KBM-7 (cell line): ENCODE data around the gene CACNA2D1.

ENCODE experiments used
- DNase-seq: peaks from one replicate; pipeline ENCODE4 v3.0.0-alpha.2; 2015
- in situ Hi-C: fragments of 300-500 bp; cut with MboI; formaldehyde crosslinking; loops from 2 replicates; pipeline ENCODE4 v1.14.3; 2020; ENCODE audit warnings: low sequenced_read_pairs, low pct_unique_long_range_greater_than_20kb, mixed read lengths

CACNA2D1 gene

DNA sequence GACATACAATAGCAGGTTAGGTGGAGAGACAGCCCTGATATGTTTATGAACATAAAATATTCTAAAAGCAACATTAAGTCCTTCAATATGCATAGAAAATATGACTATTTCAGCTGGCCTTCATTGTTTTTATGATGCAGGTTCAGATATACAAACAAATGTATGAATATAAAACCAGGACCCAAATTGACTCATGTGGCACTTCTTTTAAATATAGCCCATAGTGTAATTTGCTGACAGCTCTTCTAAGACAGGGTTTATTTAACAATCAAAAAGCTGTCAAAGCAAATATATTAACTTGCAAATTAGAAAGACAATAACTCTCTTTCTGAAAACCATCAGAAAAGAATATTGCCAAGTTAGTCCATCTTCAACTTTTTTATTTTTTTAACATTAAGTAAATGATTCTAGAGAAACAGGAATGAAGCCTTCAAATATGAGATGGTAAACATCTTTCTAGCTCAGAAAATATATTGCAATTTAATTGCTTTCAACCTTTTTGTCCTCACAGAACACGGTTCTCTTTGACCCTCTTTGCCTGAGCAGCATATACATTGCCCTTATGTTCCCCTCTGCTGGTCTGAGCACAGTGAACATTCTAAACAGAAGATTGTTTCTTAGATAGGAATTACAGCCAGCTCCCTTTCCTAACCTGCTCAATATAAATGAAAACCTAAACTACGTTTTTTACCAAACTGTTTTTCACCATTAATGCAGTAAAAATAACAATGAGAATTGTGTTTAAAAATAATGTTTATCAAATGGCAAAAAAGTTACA, 82.8 kb downstream of the CACNA2D1 start:
- in situ Hi-C loops = no loop called here
- no peak for DNase-seq

DNA sequence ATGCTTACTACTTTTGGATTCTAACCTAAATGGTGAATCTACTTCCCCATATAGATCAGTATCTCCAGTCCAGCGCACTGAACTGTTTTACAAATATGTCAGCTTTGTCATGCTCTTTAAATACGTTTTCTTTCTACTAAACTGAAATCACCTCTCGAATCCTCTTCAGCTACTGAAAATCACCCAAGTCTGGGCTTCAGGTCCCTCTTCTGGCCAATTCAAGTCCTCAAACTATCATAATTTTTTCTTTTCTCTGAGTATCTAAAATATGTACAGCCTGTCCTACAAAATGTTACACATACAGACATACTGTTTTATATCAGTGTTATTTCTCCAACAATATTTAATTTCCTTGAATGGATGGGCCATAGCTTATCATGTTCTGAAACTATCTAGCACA, 84.2 kb downstream of the CACNA2D1 start:
- no peak for DNase-seq
- in situ Hi-C loops = no loop called here

DNA sequence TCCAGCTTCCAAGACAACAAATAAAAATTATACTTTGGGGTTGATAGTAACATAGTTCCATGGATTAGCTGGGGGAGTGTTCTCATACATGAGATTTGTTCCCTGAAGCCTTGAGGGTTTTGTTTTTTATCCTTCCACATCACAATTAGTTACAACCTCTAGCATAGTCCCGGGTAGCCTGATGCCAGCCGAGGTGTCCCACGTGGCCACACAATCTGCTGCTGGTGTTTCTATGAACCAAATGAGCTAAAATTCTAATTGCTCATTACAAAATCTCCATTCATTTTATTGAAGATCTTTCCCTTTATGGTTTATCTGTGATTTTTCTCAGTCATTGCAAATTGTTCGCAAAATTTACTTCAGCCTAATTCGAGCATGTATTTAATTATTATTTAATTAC, 84.7 kb downstream of the CACNA2D1 start:
- no peak for DNase-seq
- in situ Hi-C loops = no loop called here

DNA sequence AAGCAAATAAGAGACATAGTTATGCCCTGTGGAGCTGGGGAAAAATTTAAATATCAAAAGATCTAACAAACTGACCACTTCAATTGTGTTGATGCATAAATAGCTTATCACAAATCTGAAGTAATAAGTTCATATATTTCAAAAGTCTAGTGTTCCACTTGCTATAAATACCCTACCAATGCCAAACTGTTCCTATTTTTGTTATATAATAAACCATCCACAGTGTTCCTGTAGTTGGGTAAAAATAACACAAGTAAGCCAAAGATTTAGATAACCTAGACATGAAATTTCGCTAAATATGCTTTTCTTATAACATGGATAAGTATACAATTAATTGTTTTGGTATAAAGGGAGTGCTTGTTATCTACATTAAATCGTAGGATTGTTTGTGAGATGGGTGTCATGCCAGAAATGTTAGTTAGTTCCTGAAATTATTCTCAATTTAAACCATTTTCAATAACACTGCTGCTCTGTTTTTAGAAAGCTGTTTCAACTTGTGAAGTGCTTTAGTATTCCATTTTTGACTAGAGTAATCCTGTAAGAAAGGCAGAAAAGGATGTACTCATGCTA, 85.5 kb downstream of the CACNA2D1 start:
- in situ Hi-C loops = no loop called here

DNA sequence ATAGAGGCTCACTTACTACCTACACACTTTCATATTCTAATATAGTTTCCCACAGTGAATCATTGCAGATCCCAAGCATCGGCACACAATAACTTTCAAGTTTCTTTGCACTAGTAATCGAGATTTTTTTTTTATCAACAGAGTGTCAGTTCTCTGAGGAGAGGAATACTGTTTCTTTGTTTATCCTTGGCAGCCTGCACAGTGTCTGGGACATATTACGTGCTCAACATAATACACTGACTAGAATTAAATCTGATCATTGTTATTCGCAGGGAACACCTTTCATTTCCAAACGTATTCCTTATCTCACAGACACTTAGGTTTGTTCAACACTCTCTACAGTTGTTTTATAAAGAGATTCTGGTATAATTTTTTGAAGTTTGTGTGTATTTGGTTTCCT, 95.3 kb downstream of the CACNA2D1 start:
- DNase-seq = no peak
- in situ Hi-C loops = no loop called here

More for the DNA sequence above, 85.5 kb downstream of the CACNA2D1 start:
- no peak for DNase-seq

DNA sequence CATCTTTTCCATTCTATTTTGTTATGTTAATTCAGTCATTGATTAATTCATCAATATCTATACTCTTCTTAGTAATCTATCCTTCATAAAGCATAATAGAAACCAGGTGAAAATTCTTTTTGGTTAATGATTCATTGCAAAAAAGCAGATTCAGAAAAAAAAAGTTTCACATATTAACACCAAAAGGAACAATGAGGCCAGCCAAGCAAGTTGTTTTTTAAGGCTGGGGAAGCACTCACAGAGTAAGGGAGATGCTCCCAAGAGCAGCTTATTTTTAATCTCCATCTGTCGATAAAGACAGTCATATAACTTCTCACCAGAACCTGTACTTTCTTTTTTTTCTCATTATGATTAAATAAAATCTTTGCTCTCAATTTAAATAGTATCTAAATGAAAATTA, 95.8 kb downstream of the CACNA2D1 start:
- in situ Hi-C loops = no loop called here
- DNase-seq = no peak

DNA sequence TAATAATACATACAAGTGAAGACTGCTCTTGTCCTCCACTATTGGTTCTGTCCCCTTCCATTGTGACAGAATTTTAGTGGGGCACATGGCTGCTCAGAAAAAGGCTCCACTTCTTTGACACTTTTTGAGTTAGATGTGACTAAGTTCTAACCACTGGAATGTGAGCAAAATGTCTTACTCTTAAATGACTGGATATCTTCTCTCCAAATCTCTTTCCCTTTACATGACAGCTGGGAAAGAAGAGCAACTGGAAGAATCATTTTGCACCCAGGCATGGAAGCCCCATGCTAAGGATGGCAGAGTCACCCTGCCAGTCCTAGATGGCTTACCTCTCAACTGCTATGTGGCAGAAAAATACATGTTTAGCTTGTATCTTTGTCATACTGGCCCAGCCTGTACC, 97.7 kb downstream of the CACNA2D1 start:
- in situ Hi-C loops = no loop called here
- no peak for DNase-seq

DNA sequence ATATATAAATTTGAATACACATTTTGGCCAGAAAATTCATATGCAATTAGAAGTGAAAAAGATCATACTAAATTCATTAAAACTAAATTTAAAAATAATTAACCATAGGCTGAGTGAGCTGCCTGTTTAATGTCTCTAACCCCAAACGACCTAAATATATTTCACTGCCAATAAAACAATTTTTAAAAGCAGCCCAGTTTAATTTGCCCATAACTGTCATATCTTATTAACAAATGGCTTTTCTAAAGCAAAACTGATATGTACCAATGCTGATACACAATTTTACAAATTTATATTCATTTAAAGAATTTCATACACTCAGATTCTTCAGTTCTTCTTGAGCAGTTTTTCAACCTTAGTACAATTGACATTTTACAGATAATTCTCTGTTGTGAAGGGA, 99.9 kb downstream of the CACNA2D1 start:
- no peak for DNase-seq
- in situ Hi-C loops = no loop called here

DNA sequence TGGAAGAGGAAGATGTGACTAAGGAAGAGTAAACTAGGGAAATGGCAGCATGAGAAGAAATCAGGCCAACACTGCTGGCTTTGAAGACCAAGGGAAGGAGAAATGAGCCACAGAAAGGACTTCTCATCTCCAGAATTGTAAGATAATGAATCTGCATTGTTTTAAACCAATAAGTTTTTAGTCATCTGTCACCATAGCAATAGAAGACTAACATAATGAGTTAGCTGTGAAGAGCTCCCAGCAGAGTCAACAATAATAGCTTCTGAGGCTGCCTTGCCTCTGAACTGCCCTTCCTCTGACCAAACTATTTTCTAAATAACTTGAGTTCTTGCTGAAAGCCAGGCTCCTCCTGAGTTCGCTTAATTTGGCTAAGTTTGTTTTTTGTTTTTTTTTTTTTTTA, 103.6 kb downstream of the CACNA2D1 start:
- in situ Hi-C loops = no loop called here
- DNase-seq = no peak

DNA sequence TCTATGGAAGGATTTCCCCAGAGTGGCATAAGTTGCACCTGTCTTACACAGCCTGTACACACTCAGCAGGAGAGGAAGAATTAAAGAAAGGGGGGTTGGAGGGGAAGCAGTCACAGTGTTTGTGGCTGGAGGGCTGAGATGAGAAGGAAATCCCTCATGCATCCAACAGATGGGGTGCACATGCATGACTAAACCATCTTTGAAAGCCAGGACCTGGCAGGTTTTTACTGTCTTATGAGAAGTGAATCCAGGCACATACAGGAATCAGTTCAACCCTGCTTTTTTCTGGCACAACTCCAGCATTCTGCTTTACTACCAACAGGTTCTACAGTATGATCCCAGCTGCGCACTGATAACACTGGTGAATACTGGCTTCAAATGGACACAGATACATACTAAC, 107.7 kb downstream of the CACNA2D1 start:
- DNase-seq = peak; percentile 14
- in situ Hi-C loops = no loop called here

DNA sequence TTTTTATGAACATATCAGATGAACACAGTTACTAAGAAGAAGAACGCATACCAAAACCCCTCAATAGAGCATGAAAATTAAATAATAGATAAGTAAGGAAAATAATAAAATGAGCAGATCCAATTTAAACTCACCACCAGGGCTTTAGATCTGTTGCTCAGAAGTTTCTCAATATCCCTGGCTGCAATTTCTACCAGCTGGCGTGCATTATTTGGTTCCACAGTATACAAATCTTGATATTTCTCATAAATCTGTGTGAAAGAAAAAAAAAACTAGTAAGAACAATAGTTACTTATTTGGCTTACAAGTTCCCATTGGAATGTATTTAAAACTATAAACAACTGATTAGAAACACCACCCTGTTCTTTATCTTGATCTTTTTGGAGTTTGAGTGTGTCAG, 108.6 kb downstream of the CACNA2D1 start:
- in situ Hi-C loops = no loop called here
- DNase-seq = no peak

DNA sequence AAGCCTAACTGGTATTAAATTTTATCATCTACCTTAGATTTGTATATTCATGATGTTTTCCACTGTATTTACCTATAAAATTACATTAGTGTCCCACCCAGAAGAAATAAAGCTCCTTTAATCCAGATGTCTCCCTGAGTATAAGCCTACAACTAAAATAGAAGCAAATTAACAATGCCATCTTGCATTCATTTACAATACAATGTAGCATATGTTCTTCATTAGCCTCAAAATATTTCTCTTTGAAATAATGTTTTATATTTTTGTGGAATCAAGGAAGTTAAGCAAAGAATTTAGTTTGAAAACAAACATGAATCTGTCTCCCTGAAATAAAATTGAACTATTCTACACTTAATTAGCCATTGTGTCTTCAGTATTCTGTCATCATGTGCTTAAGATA, 112.3 kb downstream of the CACNA2D1 start:
- in situ Hi-C loops = no loop called here
- no peak for DNase-seq

DNA sequence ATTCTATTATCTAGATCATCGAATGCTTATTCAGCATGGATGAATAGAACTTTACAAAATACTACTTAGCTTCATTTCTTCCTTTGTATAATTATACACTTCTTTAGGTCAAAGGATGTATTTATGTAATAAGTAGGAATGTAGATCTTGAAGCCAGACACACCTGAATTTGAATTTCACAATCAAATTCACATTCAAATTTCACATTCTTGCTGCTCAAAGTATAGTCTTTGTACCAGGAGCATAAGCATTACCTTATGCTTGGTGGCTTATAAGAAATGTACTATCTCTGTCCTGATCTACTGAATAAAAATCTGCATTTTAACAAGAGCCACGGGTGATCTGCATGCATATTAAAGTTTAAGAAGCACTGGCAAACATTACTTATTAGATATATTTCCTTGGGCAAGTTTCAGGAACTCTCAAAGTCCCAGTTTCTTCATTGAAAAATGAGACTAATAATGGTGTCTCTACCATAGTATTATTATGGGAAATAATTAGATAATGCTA, 112.8 kb downstream of the CACNA2D1 start:
- in situ Hi-C loops = no loop called here
- no peak for DNase-seq

DNA sequence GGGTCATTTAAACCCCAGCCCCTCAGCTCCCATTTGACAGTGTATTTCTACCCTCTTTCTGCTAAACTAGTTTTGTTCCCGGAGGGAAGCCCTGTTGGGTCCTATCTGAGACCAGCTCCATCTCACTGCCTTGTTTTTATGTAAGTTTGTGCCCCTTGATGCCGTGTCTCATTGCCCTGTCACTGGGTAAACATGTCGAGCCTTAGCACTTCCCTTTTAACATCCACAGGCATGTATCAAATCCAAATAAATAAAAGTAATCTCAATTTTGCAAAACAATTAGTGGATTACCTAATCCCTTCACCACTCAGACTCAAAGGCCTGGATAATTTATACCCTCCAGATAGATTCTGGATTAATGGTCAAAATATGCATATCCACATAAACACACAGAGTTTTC, 115.7 kb downstream of the CACNA2D1 start:
- in situ Hi-C loops = no loop called here
- DNase-seq = no peak

DNA sequence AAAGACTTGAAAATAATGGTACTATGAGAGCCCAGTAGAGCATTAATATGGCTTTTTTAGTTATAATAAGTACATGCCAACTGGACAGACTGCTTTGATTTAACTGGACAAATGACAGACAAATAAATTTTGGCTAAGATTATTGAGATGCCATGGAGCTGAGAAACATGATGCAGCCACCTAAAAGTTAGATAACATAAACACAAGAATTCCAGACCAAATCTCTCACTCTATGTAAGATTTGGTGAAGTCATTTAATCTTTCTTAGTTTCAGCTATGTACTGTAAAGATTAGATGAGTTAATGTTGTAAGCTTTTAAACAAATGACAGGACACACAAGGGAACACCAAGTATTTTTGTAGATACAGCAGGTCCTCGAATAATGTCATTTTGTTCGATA, 118.2 kb downstream of the CACNA2D1 start:
- in situ Hi-C loops = no loop called here
- no peak for DNase-seq

DNA sequence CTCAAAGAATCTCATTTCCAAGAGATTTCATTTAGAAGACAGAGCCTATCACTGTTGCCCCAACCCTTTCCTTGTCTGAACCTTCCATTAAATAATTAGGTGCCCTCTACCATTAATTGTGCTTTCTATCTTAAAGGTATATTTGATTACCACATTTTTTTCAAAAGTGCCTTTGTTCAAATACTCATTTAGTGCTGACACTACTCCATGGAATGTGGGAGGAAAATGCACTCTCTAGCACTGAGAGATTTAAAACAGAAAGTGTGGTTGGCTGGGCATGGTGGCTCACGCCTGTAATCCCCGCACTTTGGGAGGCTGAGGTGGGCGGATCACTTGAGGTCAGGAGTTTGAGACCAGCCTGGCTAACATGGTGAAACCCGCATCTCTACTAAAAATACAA, 119.8 kb downstream of the CACNA2D1 start:
- in situ Hi-C loops = no loop called here
- DNase-seq = no peak

DNA sequence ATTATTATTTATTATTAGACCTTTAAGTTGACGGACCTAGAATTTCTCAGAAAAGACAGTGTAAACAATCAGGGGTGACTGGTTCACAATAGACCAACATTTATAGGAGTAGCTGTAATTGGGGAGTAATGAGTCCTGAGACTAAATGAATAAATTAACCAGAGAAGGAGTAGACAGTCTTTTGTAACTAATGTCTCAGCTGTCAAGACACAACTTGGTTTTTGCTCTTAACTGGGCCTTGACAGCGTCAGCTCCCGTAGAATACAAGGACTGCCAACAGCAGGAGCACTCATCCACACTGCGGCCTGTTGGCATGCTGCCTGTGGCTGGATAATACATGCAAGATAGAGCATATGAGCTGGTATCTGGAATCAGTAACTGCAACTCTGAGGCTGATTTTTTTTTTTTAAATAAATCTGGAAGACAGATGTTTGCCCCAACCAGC, 123.9 kb downstream of the CACNA2D1 start:
- DNase-seq = no peak
- in situ Hi-C loops = no loop called here

DNA sequence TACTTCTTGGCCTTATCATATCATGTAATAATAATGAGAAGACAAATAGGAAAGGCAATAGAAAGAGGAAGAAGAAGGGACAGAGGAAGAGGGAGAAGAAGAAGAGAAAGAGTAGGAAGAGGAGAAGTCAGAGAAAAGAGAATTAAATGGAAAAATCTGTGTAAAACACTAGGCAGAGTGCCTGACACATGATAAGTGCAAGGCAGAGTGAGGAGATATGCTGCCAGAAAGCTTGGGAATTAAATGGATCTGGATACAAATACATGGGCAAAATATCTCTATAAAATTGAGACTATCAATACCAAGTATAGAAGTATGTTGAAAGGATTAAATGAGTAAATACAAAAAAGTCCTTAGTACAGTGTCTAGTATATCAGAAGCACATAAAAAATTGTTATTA, 124.8 kb downstream of the CACNA2D1 start:
- DNase-seq = no peak
- in situ Hi-C loops = no loop called here

DNA sequence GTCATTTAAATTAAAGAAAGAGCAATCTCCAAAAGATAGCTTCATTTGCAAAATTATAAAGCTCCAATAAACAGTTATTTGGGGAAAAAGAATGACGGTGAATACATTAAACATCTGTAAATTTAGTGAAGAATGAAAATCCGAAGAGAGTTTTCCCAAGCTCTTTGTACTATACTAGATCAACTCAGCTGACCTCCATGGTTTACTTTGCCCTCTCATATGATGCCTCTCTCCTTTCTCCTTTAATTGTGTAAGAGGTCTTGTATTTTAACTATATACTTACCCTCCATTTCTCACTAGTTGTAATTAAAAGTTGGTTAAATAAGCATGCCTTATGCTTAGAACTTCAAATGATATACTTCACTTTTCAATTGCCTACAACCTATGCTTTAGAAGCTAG, 125.8 kb downstream of the CACNA2D1 start:
- DNase-seq = no peak
- in situ Hi-C loops = no loop called here

DNA sequence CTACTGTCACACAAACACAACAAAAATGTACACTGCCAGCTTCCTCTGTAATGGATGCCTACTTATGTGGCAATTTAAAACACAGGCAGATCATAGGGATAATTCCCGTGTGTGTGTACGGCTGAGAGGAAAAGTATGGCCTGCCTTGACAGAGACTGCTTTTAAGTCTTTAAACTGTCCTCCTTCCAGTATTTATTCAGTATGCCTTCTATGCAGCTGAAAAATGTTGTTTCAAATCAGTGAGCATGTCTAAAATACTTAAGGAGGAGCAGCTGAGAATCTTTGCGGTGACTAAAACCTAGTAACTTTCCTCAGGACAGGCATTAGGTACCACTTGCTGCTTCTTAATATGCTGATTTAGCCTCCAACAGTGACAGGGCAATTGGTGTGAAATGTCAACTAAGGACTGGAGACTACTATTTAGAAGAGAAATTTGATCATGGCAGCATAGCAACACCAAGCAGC, 126.3 kb downstream of the CACNA2D1 start:
- in situ Hi-C loops = no loop called here
- no peak for DNase-seq

DNA sequence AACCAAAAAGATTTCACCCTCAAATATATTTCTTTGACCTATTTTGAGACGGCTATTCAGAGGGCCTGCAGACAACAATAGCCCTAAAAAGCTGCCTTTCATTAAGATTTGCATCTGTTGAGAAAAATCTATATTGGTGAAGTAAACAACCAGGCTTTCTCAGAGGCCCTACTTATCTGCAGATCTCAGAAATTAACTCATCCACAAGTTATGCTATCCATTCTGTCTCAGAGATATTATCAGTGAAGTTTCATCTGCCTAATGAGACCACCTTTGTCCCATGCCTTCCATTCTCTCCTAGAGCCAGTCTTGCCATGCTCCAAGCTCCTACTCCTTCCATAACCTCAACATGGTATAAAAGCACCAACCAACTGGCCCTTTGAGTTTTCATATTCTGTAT, 130.3 kb downstream of the CACNA2D1 start:
- in situ Hi-C loops = no loop called here

More for the DNA sequence above, 130.3 kb downstream of the CACNA2D1 start:
- no peak for DNase-seq
